H1 (cell line): ENCODE results near the gene TRAF3IP1. TPM values are rescaled to one million over a fixed set of nuclear protein-coding genes. Genes with fewer than 3 reads are reported as not detected.

ENCODE experiments used
- CTCF ChIA-PET: fragments of 300-600 bp; sonication (Branson Sonifier 250); formaldehyde crosslinking; loops from one replicate; lab custom pipeline; 2021; ENCODE audit not compliant: partially characterized antibody; lab: Charles Lee
- POLR2A ChIA-PET: fragments of 300-600 bp; sonication (Branson Sonifier 250); formaldehyde crosslinking; loops from one replicate; lab custom pipeline; 2021; ENCODE audit warnings: inconsistent platforms; ENCODE audit not compliant: partially characterized antibody; lab: Charles Lee
- DNase-seq, 2 experiments: peaks; one replicate each; pipeline versions ENCODE4 v3.0.0 to v3.0.0-alpha.2; 2010 to 2022; ENCODE audit warnings: low spot score in 2 of 2, low read depth in 1 of 2, mixed read lengths in 1 of 2
- FAIRE-seq: peaks from 2 replicates; lab custom pipeline; 2011; peaks lifted over from hg19 to GRCh38; lab: Jason Lieb, UNC
- H2AFZ ChIP-seq: 2 replicates; pipeline ENCODE4 v1.8.1; 2012; ENCODE audit warnings: low read length, inconsistent platforms
- H2AK5ac ChIP-seq: 2 replicates; pipeline ENCODE4 v1.6.1; 2013; ENCODE audit warnings: low read depth, low read length
- H2BK120ac ChIP-seq: replicated peaks from 2 replicates; pipeline ENCODE3; 2013; ENCODE audit warnings: low read depth, low read length, inconsistent platforms
- H2BK12ac ChIP-seq: 2 replicates; pipeline ENCODE4 v1.6.1; 2013; ENCODE audit warnings: low read depth, low read length
- H2BK15ac ChIP-seq: 2 replicates; pipeline ENCODE4 v1.6.1; 2013; ENCODE audit warnings: low read length
- H2BK20ac ChIP-seq: 2 replicates; pipeline ENCODE4 v1.6.1; 2013; ENCODE audit warnings: low read length
- H2BK5ac ChIP-seq: 2 replicates; pipeline ENCODE4 v1.6.1; 2013; ENCODE audit warnings: low read depth, low read length
- H3K14ac ChIP-seq: 2 replicates; pipeline ENCODE4 v1.6.1; 2013; ENCODE audit warnings: inconsistent platforms; ENCODE audit not compliant: insufficient read length
- H3K18ac ChIP-seq: 2 replicates; pipeline ENCODE4 v1.6.1; 2013; ENCODE audit warnings: low read length; ENCODE audit errors: extremely low read depth
- H3K23ac ChIP-seq: 2 replicates; pipeline ENCODE4 v1.6.1; 2013; ENCODE audit warnings: inconsistent platforms; ENCODE audit not compliant: insufficient read length
- H3K23me2 ChIP-seq: 2 replicates; pipeline ENCODE4 v1.6.1; 2013; ENCODE audit warnings: low read depth, low read length
- H3K27ac ChIP-seq: 2 replicates; pipeline ENCODE4 v1.6.1; 2011; ENCODE audit warnings: low read depth, low read length, inconsistent platforms
- H3K27me3 ChIP-seq, 4 experiments: replicated peaks in 1 of 4; 1 replicate in 1 of 4; 2 replicates in 3 of 4; pipeline versions ENCODE4 v1.6.1 to v1.8.1; 2011 to 2013; ENCODE audit warnings: low read length in 3 of 4, mild to moderate bottlenecking in 3 of 4, inconsistent platforms in 2 of 4, mixed read lengths in 2 of 4, moderate library complexity in 1 of 4; ENCODE audit not compliant: control insufficient read depth in 3 of 4, insufficient read depth in 3 of 4; ENCODE audit errors: extremely low read depth in 1 of 4
- H3K36me3 ChIP-seq, 4 experiments: 2 replicates each; pipeline versions ENCODE4 v1.6.1 to v1.8.1; 2011 to 2013; ENCODE audit warnings: mild to moderate bottlenecking in 4 of 4, low read length in 3 of 4, moderate library complexity in 2 of 4, control low read depth in 1 of 4, inconsistent platforms in 1 of 4; ENCODE audit not compliant: insufficient read depth in 4 of 4, control insufficient read depth in 2 of 4
- H3K4ac ChIP-seq: replicated peaks from 2 replicates; pipeline ENCODE3; 2013; ENCODE audit warnings: low read length, low read depth, mixed read lengths, inconsistent platforms; ENCODE audit not compliant: insufficient read length
- H3K4me1 ChIP-seq, 4 experiments: replicated peaks in 1 of 4; 1 replicate in 1 of 4; 2 replicates in 3 of 4; pipeline versions ENCODE4 v1.6.1 to v1.8.1; 2011 to 2013; ENCODE audit warnings: low read length in 3 of 4, inconsistent platforms in 2 of 4, mixed read lengths in 1 of 4; ENCODE audit not compliant: insufficient read depth in 4 of 4, control insufficient read depth in 3 of 4
- H3K4me2 ChIP-seq, 2 experiments: 2 replicates each; pipeline versions ENCODE4 v1.6.1 to v1.8.1; 2011 to 2013; ENCODE audit warnings: low read depth in 2 of 2, low read length in 2 of 2, control low read depth in 1 of 2, inconsistent platforms in 1 of 2, mild to moderate bottlenecking in 1 of 2; ENCODE audit not compliant: insufficient read depth in 1 of 2
- H3K4me3 ChIP-seq, 4 experiments: fragments of 200-600, 300-600 bp in 1 of 4; sonication (generic), shearing (Covaris generic), sonication (Bioruptor Twin) in 1 of 4; 2 replicates each; pipeline versions ENCODE4 v1.5.1 to v1.8.1; 2011 to 2016; ENCODE audit warnings: low read length in 4 of 4, low read depth in 3 of 4, control low read depth in 2 of 4, inconsistent platforms in 2 of 4, mild to moderate bottlenecking in 2 of 4, mixed read lengths in 1 of 4, moderate library complexity in 1 of 4; ENCODE audit not compliant: insufficient read depth in 2 of 4; ENCODE audit errors: extremely low read depth in 1 of 4
- H3K56ac ChIP-seq: replicated peaks from 2 replicates; pipeline ENCODE3; 2013; ENCODE audit warnings: low read depth, mild to moderate bottlenecking, mixed read lengths, low read length, inconsistent platforms; ENCODE audit not compliant: insufficient read length
- H3K79me1 ChIP-seq: 2 replicates; pipeline ENCODE4 v1.6.1; 2013; ENCODE audit warnings: low read depth, low read length, control low read depth
- H3K79me2 ChIP-seq, 2 experiments: 2 replicates each; pipeline versions ENCODE4 v1.6.1 to v1.8.1; 2012 to 2013; ENCODE audit warnings: low read length in 2 of 2, mild to moderate bottlenecking in 2 of 2, inconsistent platforms in 1 of 2; ENCODE audit not compliant: insufficient read depth in 2 of 2, control insufficient read depth in 1 of 2
- H3K9ac ChIP-seq, 4 experiments: replicated peaks in 1 of 4; 1 replicate in 1 of 4; 2 replicates in 3 of 4; pipeline versions ENCODE4 v1.6.1 to v1.8.1; 2011 to 2013; ENCODE audit warnings: low read depth in 3 of 4, low read length in 3 of 4, control low read depth in 2 of 4, mild to moderate bottlenecking in 2 of 4, moderate library complexity in 2 of 4, inconsistent platforms in 1 of 4; ENCODE audit errors: extremely low read depth in 1 of 4
- H3K9me3 ChIP-seq, 2 experiments: 2 replicates each; pipeline versions ENCODE4 v1.6.1 to v1.8.1; 2012 to 2013; ENCODE audit warnings: mild to moderate bottlenecking in 2 of 2, moderate library complexity in 2 of 2, control low read depth in 1 of 2, inconsistent platforms in 1 of 2, low read depth in 1 of 2, low read length in 1 of 2, mixed read lengths in 1 of 2; ENCODE audit not compliant: insufficient read depth in 2 of 2
- H4K20me1 ChIP-seq, 2 experiments: replicated peaks in 1 of 2; 2 replicates each; pipeline versions ENCODE3 to v1.8.1; 2011 to 2013; ENCODE audit warnings: inconsistent platforms in 2 of 2, low read length in 2 of 2, mild to moderate bottlenecking in 1 of 2; ENCODE audit not compliant: insufficient read depth in 2 of 2, control insufficient read depth in 1 of 2
- H4K5ac ChIP-seq: 2 replicates; pipeline ENCODE4 v1.6.1; 2013; ENCODE audit warnings: low read length, low read depth, mixed read lengths, inconsistent platforms; ENCODE audit not compliant: insufficient read length
- H4K8ac ChIP-seq: 2 replicates; pipeline ENCODE4 v1.8.0; 2013; ENCODE audit warnings: mild to moderate bottlenecking, moderate library complexity, low read length, inconsistent platforms; ENCODE audit not compliant: insufficient read depth; ENCODE audit errors: extremely low read depth
- H4K91ac ChIP-seq: replicated peaks from 2 replicates; pipeline ENCODE3; 2013; ENCODE audit warnings: low read length, mixed read lengths, inconsistent platforms; ENCODE audit not compliant: insufficient read length
- CBX5 ChIP-seq: fragments of 300-800, 300-1000 bp; sonication (generic); IDR thresholded peaks from 2 replicates; pipeline ENCODE4 v1.7.1; 2016; ENCODE audit warnings: antibody characterized with exemption, low read length, low read depth
- CHD2 ChIP-seq: IDR thresholded peaks from 2 replicates; pipeline ENCODE4 v1.6.1; 2012; ENCODE audit warnings: low read length, improper control_type of control experiment
- CTBP2 ChIP-seq: IDR thresholded peaks from 2 replicates; pipeline ENCODE4 v1.7.0; 2011; ENCODE audit warnings: borderline replicate concordance, mild to moderate bottlenecking, moderate library complexity, mixed read lengths, low read length; ENCODE audit not compliant: insufficient read depth, insufficient read length
- EZH2 ChIP-seq: fragments of 200-600 bp; sonication (generic); IDR thresholded peaks from 2 replicates; pipeline ENCODE4 v1.7.1; 2012; ENCODE audit warnings: low read depth, mild to moderate bottlenecking, moderate library complexity, low read length, inconsistent platforms; ENCODE audit not compliant: severe bottlenecking
- FOSL1 ChIP-seq: IDR thresholded peaks from 2 replicates; pipeline ENCODE4 v1.6.1; 2011; ENCODE audit warnings: mild to moderate bottlenecking, low read depth, low read length, moderate library complexity; ENCODE audit not compliant: insufficient read depth
- GTF2F1 ChIP-seq: IDR thresholded peaks from 2 replicates; pipeline ENCODE4 v1.6.1; 2012; ENCODE audit warnings: low read depth, low read length, improper control_type of control experiment, borderline replicate concordance
- HDAC2 ChIP-seq, 2 experiments: fragments of 300-600 bp in 1 of 2; sonication (generic) in 1 of 2; IDR thresholded peaks; 2 replicates each; pipeline ENCODE4 v1.6.1; 2011 to 2012; ENCODE audit warnings: low read depth in 2 of 2, low read length in 2 of 2, mild to moderate bottlenecking in 2 of 2, moderate library complexity in 2 of 2, borderline replicate concordance in 1 of 2, inconsistent platforms in 1 of 2
- KDM1A ChIP-seq: fragments of 200-600, 300-600 bp; sonication (generic); IDR thresholded peaks from 2 replicates; pipeline ENCODE4 v1.7.1; 2016; ENCODE audit warnings: mild to moderate bottlenecking, low read length, borderline replicate concordance
- TBP ChIP-seq: IDR thresholded peaks from 2 replicates; pipeline ENCODE4 v1.6.1; 2011; ENCODE audit warnings: low read depth, low read length, improper control_type of control experiment
- YY1 ChIP-seq: IDR thresholded peaks from 2 replicates; pipeline ENCODE4 v1.6.1; 2011; ENCODE audit warnings: low read depth, mild to moderate bottlenecking, low read length
- WGBS, 2 experiments: shearing (Covaris generic) in 1 of 2; methylation state at CpG; one replicate each; pipeline versions ENCODE4 v1.1.6 to v1.1.7; 2013 to 2015; ENCODE audit warnings: low lambda C conversion rate in 2 of 2, mixed read lengths in 2 of 2, inconsistent platforms in 1 of 2, low coverage in 1 of 2, missing lambda C conversion rate in 1 of 2; ENCODE audit not compliant: insufficient replicate concordance in 2 of 2, insufficient coverage in 1 of 2, insufficient read length in 1 of 2; ENCODE audit errors: extremely low coverage in 1 of 2, missing lambda C conversion rate in 1 of 2; 5-methylcytosine and 5-hydroxymethylcytosine counted together
- polyA plus RNA-seq, 7 experiments: library from polyadenylated mRNA; depleted of rRNA in 3 of 7; stranded (reverse) in 5 of 7; unstranded in 2 of 7; fragments of >200 nt in 5 of 7; fragments of 200-250 nt in 2 of 7; gene quantifications; 1 replicate in 5 of 7; 2 replicates in 1 of 7; 4 replicates in 1 of 7; pipeline versions ENCODE4 v1.2.1 to v1.2.3, GENCODE V29; 2011 to 2013; ENCODE audit warnings: missing spikeins in 2 of 7, mixed read lengths in 2 of 7
- total RNA-seq: library from RNA; stranded (reverse); fragmentation: NEBNext Ultra II Directional; extraction: Animal tissue kit (Norgen Biotek cat#: 25700); gene quantifications from 2 replicates; pipeline ENCODE4 v1.2.1, GENCODE V29; 2021

Gene TRAF3IP1
- total and polyA plus RNA-seq, 2 of the 8 experiments (the other 6 are each of a cell fraction or from before 2014, with no cell fraction given) = 2.3 to 17.5 TPM

- Histone ChIP-seq H3K79me2 (peaks cover 18 to 45% of the 10 kb centered on the region in 2 experiments), H4K91ac (peak within 1 kb of the TSS; percentile 83), H3K9ac (peak within 1 kb of the TSS; percentile 65 to 88 (median 80)), H3K79me1 (peaks cover 12% of the 10 kb centered on the region), H2BK15ac (peak within 1 kb of the TSS; percentile 99; the same call in 1 of the 2 replicates), H3K4me3 (peak within 1 kb of the TSS; percentile 74 to 98 (median 79)), H3K27ac (peak within 1 kb of the TSS; percentile 84), H3K23ac (no peak within 1 kb of the TSS), H2AK5ac (no peak within 1 kb of the TSS), H4K5ac (peak within 1 kb of the TSS; percentile 98), H3K56ac (peak within 1 kb of the TSS; percentile 97), H3K23me2 (peaks cover 11% of the 10 kb centered on the region), H3K4ac (no peak within 1 kb of the TSS), H4K8ac (peak within 1 kb of the TSS; percentile 93), H2BK5ac (peak within 1 kb of the TSS; percentile 66; the same call in 1 of the 2 replicates), H3K9me3 (no peaks in the 10 kb centered on the region), H2BK12ac (no peak within 1 kb of the TSS), H3K18ac (peak within 1 kb of the TSS; percentile 98), H2BK120ac (no peak within 1 kb of the TSS), H2BK20ac (no peak within 1 kb of the TSS), H3K14ac (no peak within 1 kb of the TSS), H4K20me1 (peaks cover 0 to 7% of the 10 kb centered on the region in 2 experiments), H2AFZ (0 out of 2 replicates have a peak within 1 kb of the TSS, but pooled peaks have one; percentile 55), H3K36me3 (peaks cover 0 to 4% (median 0%) of the 10 kb centered on the region in 4 experiments; a peak in 3 of 8 replicates), H3K4me1 (peaks cover 0 to 11% (median 6%) of the 10 kb centered on the region in 4 experiments; a peak in 4 of 7 replicates), H3K4me2 (peak within 1 kb of the TSS; percentile 86 to 98), H3K27me3 (no peaks in the 10 kb centered on the region)
- CTCF ChIA-PET = interaction anchor here (0.7 to 1.2 kb wide), 2 partner anchors 12 to 35 kb away, joined by 3 to 4 read pairs; no protein-coding TSS in a partner anchor
- 1% methylated on average over 49 of the region's 104 CpGs; no CpG with 5 or more reads in 1 of the 2 experiments for WGBS, 2 experiments
- DNase-seq (peak; percentile 44 to 90), FAIRE-seq (no peak)
- POLR2A ChIA-PET = interaction anchor here (1.0 to 1.7 kb wide), 4 partner anchors 12 to 47 kb away, joined by 3 to 10 read pairs (median 4); no protein-coding TSS in a partner anchor
- TF ChIP-seq CBX5 (no peak), FOSL1 (0 out of 2 replicates have a peak, but pooled peaks have one; percentile 52), CHD2 (no peak), CTBP2 (no peak), KDM1A (no peak), YY1 (peak; percentile 18; the same call in 1 of the 2 replicates), TBP (peak; percentile 60; the same call in 1 of the 2 replicates), GTF2F1 (no peak), HDAC2 (IDR thresholded peaks at IDR 0.05; ENCODE audit: borderline replicate concordance in 1 of 2, low read depth in 2 of 2, low read length in 2 of 2) (0 out of 4 replicates have a peak, but pooled peaks of 1 of the 2 experiments have one; percentile 6), EZH2 (no peak)
Observed at GRCh38 chr2:238426568-238427434, 106.5 kb downstream of the TRAF3IP1 start, which contains the start of gene ASB1. TSS of gene ASB1 (plus strand) at chr2:238426927. CDS start at chr2:238427071, 144 bp downstream.
